Stimulated activated CD8-positive, alpha-beta memory T cell treated with anti-CD3 and anti-CD28 coated beads, Interleukin-12 subunit alpha, Interleukin-12 subunit beta, amount 100 ng/mL, for 24 hours (primary cell): Measurements from ENCODE around the gene GNPAT.

Experiments used
- DNase-seq: peaks from one replicate; pipeline ENCODE4 v3.0.0-alpha.2; 2020; ENCODE audit errors: extremely low read depth

The GNPAT gene

DNA sequence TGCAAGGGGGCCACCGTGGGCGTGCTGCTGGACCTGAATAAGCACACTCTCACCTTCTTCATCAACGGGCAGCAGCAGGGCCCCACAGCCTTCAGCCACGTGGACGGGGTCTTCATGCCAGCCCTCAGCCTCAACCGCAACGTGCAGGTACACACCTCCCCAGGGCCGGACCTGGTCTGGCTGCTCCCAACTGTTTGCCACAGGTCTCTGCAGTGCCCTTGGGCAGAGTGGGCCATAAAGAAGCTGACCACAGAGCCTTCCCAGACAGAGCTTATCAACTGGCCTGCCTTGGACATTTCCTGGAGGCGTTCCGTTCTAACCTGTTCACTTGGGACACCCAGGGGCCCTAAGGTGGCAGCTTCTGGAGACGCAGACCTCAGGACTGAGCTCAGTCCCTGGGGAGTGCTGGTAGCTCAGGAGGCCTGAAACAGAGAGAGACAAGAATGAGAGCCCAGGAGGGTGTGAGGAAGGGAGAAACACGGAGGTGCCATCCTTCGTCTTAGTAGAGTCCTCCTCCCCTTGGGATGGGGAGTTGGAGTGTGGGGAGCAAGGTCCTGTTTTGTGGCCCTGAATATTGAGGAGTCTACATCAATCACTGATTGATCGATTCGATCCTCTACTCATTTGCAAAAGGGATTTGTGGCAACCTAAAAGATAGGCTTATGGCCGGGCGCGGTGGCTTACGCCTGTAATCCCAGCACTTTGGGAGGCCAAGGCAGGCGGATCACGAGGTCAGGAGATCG lies 27.0 kb upstream of the GNPAT start:
- no peak for DNase-seq

GRCh38 chr1:231214918-231215680 lies 25.9 kb upstream of the GNPAT start:
- no peak for DNase-seq

DNA sequence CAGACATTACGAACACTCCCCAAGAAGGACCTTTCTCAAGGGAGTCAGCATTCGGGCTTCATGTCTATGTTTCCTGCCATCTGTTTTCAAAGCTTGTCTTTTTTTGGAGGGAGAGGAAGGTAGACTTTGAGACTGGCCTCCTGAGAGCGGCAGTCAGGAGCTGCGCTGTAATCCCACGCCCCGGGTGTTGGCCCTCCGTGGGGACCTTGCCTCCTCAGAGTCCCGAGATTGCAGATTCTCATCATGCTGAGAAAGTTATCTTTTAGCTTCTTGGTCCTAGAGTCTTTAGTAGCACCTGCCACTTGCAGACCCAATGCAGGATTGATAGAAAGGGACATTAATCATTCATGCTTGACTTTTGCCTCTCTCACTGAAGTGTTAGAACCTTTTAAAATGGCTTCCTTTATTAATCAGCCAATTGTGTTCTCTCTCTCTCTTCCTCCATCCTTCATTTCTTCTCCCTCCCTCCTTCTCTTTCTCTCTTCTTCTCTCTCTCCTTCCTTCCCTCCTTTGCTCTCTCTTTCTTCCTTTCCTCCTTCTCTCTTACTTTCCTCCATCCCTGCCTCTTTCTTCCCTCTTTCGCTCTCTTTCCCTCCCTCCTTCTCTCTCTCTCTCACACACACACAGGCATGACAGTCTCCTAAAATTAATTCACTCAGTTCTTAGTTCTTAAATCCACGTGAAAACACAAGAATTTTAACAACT lies 25.2 kb upstream of the GNPAT start:
- no peak for DNase-seq

DNA sequence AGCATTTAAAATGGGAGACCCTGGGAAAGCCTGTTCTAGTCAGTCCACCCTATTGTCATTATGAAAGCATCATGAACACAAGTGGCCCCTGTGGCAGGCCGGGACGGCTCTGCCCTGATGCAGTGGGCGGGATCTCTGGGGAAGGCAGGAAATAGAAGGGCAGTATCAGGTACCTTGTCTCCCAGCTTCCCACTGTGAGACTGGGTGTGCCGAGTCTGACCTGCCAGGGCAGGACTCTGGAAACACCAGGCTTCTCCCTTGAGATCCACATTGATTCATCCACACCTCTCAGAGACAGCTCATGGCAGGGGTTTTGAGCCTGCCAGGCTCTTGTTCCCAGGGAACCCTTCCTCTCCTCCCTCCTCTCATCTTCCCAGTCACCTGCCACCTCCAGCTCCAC lies 24.5 kb upstream of the GNPAT start:
- no peak for DNase-seq

- DNase-seq: no peak
Measured at GRCh38 chr1:231217056-231217455, 24.0 kb upstream of the GNPAT start.

DNA sequence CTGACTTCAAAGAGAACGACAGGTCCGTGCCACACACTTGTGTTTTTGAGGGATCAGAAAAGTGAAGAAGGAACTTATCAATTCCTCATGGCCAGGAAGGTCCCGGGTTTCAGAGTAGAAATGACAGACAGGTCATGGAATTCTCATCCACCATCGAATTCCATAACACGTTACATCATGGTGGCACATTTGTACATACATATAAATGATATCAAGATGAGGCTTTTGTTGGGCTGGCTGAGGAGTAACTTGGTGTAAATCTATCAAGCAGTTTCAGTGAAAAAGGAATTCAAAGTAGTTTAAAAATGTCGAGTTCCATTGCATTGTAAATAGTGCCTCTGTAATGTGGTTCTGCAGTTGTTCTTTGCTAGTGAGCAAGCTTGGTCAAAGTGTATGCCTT lies 22.9 kb upstream of the GNPAT start:
- no peak for DNase-seq

GRCh38 chr1:231219422-231220401 lies 21.3 kb upstream of the GNPAT start:
- no peak for DNase-seq

DNA sequence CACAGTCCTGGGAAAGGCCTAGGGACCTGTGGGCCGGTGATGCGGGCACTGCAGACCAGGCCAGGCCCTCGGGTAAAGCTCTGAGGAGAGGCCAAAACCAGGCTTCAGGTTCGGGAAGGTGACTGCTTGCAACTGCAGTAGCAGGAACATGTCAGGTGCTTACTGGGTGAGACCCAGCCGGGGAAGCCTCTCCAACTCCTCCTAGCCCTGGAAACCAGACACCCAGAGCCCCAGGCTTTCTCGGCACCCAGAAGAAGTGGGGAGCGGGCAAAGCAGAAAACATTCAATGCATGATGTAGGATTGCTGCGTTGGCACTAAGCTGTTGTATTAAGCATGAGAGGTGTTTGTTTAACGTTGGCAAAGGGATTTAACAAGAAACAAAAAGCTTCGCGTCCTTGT lies 20.2 kb upstream of the GNPAT start:
- no peak for DNase-seq

GRCh38 chr1:231226156-231226555 lies 14.9 kb upstream of the GNPAT start:
- DNase-seq: no peak

- DNase-seq: no peak
Measured at GRCh38 chr1:231231511-231231910, 9.5 kb upstream of the GNPAT start.

- no peak for DNase-seq
Measured at GRCh38 chr1:231232870-231233734, 7.9 kb upstream of the GNPAT start.

- DNase-seq: no peak
Measured at GRCh38 chr1:231233735-231234417, 7.1 kb upstream of the GNPAT start.

GRCh38 chr1:231234506-231234905 lies 6.5 kb upstream of the GNPAT start:
- DNase-seq: no peak

DNA sequence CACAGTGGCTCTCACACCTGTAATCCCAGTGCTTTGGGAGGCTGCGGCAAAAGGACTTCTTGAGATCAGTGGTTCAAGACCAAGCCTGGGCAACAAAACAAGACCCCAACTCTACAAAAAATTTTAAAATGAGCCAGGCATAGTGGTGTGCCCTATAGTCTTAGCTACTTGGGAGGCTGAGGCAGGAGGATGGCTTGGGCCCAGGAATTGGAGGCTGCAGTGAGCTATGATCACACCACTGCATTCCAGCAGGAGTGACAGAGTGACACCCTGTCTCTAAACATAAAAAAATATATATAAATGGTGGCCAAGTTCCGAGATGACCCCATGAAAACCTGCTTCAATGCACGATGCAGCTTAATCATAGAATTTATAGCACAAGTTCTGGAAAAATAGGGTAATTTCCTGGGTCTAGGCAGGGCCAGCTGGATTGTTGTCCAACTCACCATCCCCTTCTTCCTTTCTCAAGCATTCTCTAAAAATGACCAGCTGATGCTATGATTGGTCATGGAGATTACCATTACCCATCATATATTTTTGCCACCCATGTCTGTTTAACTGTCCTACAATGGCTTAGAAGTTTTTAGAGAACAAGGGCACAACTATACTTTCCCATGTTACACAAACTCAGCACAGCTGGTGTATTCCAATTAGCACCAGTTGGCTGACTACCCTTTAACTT lies 5.3 kb upstream of the GNPAT start:
- no peak for DNase-seq

DNA sequence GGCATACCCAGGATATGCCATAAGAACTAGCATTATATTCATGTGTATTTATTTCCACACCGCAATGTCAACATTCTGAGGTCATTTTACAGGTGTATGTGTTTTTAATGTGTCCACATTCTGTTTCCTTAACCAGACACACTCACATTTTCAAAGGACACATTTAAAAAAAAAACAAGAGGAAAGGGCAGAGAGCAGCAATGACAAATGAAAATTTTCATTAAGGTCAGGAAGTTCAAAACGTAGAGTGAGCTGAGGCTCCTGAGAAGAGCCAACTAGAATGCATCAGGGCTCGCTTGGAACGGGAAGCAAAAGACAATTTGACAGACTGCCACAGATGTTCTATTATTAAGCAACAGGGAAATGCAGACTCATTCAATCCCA lies 4.8 kb upstream of the GNPAT start:
- DNase-seq: no peak

GRCh38 chr1:231236938-231237337 lies 4.1 kb upstream of the GNPAT start:
- no peak for DNase-seq

DNA sequence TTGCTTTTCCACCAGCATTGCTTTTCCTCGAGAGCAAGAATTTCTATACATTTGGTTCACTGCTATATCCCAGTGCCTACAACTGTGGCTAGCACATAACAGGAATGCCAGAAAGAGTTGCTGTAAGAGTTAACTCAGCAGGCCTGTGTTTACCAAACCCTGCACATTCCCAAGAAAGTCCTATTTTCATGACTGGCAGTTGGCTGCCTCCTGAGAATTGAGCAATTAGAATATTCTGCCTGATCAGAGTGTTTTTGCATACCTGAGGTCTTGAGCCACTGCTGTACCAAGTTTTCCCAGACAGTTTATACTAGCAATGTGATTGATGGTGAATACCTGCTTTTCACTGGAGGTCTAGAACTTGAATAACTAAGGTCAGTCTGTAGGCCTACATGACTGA lies 2.7 kb upstream of the GNPAT start:
- no peak for DNase-seq

GRCh38 chr1:231240531-231240882 lies 505 bp upstream of the GNPAT start:
- DNase-seq: no peak

DNA sequence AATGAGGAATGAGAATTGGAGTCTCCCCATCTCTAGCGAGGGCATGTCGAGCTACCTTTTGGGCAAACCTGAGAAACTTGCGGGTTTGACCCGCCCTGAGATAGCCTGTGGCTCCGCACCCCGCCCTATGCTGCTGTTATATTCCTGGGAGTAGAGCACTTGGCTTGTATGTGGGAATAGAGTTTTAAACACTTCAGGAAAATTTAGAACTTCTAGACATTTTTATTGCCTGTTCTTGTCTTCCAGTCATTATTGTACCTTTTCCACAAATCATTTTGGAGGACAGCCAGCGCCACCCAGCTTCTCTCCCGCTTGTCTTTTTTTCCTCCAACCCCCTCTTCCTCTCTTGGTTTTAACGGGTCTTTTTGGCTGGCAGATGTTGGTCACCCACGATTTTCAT lies 738 bp downstream of the GNPAT start:
- no peak for DNase-seq
